SW480 (cell line): ENCODE results near the gene KCNQ1OT1.

ENCODE experiments used
- DNase-seq: peaks from one replicate; pipeline ENCODE4 v3.0.0-alpha.2; 2016; ENCODE audit warnings: low spot score

Gene KCNQ1OT1

GRCh38 chr11:2581931-2582350 is 117.9 kb downstream of the KCNQ1OT1 start:
- no peak for DNase-seq

GRCh38 chr11:2581151-2581930 is 118.5 kb downstream of the KCNQ1OT1 start:
- no peak for DNase-seq

- DNase-seq, result no peak
These were observed 119.2 kb downstream of the KCNQ1OT1 start for GRCh38 chr11:2580571-2581001.

- no peak for DNase-seq
These were observed 119.8 kb downstream of the KCNQ1OT1 start for GRCh38 chr11:2580061-2580421.

GRCh38 chr11:2579315-2580060 is 120.3 kb downstream of the KCNQ1OT1 start:
- DNase-seq, result no peak

- no peak for DNase-seq
These were observed 120.9 kb downstream of the KCNQ1OT1 start for GRCh38 chr11:2578929-2579270.

- no peak for DNase-seq
These were observed 121.5 kb downstream of the KCNQ1OT1 start for GRCh38 chr11:2577991-2578928.

GRCh38 chr11:2577031-2577990 is 122.5 kb downstream of the KCNQ1OT1 start:
- no peak for DNase-seq

GRCh38 chr11:2576549-2576948 is 123.2 kb downstream of the KCNQ1OT1 start:
- no peak for DNase-seq

GRCh38 chr11:2576111-2576510 is 123.7 kb downstream of the KCNQ1OT1 start:
- no peak for DNase-seq

- no peak for DNase-seq
These were observed 124.2 kb downstream of the KCNQ1OT1 start for GRCh38 chr11:2575591-2576051.

GRCh38 chr11:2574553-2575535 is 125.0 kb downstream of the KCNQ1OT1 start:
- DNase-seq, result peak; percentile 9

- DNase-seq, result no peak
These were observed 125.7 kb downstream of the KCNQ1OT1 start for GRCh38 chr11:2574043-2574552.

GRCh38 chr11:2573240-2574042 is 126.4 kb downstream of the KCNQ1OT1 start:
- no peak for DNase-seq

GRCh38 chr11:2572491-2573239 is 127.1 kb downstream of the KCNQ1OT1 start:
- DNase-seq, result no peak

- DNase-seq, result no peak
These were observed 128.1 kb downstream of the KCNQ1OT1 start for GRCh38 chr11:2571598-2572281.

GRCh38 chr11:2570841-2571597 is 128.8 kb downstream of the KCNQ1OT1 start:
- DNase-seq, result no peak
